Large intestine (tissue), 1 donor: ENCODE measurements around the gene MRM1. TPM values are rescaled to one million over a fixed set of nuclear protein-coding genes. Genes with fewer than 3 reads are reported as not detected.

Source experiments
- polyA plus RNA-seq: library from polyadenylated mRNA; unstranded; fragments of 120-200 nt; gene quantifications from one replicate; pipeline ENCODE4 v1.2.1, GENCODE V29; 2013

MRM1 gene
- polyA plus RNA-seq, 1 donor, result 6.9 TPM

Other genes with a start within 250 kb of the MRM1 start
- not detected for gene TBC1D3H, start 213.1 kb upstream of the MRM1 start, polyA plus RNA-seq
- 50.7 TPM for gene ZNHIT3, start 114.9 kb upstream of the MRM1 start, polyA plus RNA-seq
- 60.0 TPM for gene MYO19, start 66.7 kb upstream of the MRM1 start, polyA plus RNA-seq
- gene PIGW, start 66.6 kb upstream of the MRM1 start, polyA plus RNA-seq, result 9.8 TPM
- gene GGNBP2, start 56.7 kb upstream of the MRM1 start, polyA plus RNA-seq, result 115 TPM
- 321 TPM for gene DHRS11, start 9.7 kb upstream of the MRM1 start, polyA plus RNA-seq